Middle frontal gyrus (tissue), 1 donor: ENCODE measurements around the gene ABHD16B.
"Not testable (repeated sequence)": the region's sequence is repeated elsewhere in the genome, so short reads cannot be mapped to it uniquely, and the experiment has no call there.

Experiments
- DNase-seq: peaks from one replicate; pipeline ENCODE4 v3.0.0-alpha.2; 2015; ENCODE audit warnings: low spot score; ENCODE audit errors: extremely low spot score

The ABHD16B gene

GRCh38 chr20:63834491-63834880, 26.8 kb upstream of the ABHD16B start:
- DNase-seq: no peak

- no peak for DNase-seq
Observed at GRCh38 chr20:63835021-63835858, 26.1 kb upstream of the ABHD16B start.

GRCh38 chr20:63836458-63837344, 24.6 kb upstream of the ABHD16B start:
- DNase-seq: no peak

GRCh38 chr20:63837479-63837878, 23.8 kb upstream of the ABHD16B start:
- no peak for DNase-seq

DNA sequence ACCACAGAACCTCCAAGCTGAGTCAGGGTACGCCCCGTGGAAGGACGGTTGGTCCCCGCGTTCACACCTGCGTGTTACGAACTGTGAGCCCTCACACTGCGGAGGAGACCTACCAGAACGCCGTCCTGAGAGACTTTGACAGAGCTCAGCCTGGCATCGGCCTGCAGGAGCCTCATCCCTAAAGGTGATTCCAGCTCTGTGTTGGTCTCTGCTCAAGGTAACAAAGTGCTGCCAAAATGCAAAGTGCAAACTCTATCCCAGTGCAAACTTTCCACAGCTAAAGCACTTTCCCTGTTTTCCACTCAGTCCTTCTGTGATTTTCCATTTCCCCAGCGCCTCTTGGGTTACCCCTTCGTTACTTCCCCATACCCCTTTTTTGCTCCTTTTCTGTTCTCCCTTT, 21.7 kb upstream of the ABHD16B start:
- DNase-seq: no peak

- no peak for DNase-seq
Observed at GRCh38 chr20:63840405-63840828, 20.9 kb upstream of the ABHD16B start.

- no peak for DNase-seq
Observed at GRCh38 chr20:63842258-63842657, 19.0 kb upstream of the ABHD16B start.

GRCh38 chr20:63843222-63843621, 18.1 kb upstream of the ABHD16B start:
- no peak for DNase-seq

- no peak for DNase-seq
Observed at GRCh38 chr20:63843778-63844177, 17.5 kb upstream of the ABHD16B start.

- no peak for DNase-seq
Observed at GRCh38 chr20:63844511-63844991, 16.7 kb upstream of the ABHD16B start.

DNA sequence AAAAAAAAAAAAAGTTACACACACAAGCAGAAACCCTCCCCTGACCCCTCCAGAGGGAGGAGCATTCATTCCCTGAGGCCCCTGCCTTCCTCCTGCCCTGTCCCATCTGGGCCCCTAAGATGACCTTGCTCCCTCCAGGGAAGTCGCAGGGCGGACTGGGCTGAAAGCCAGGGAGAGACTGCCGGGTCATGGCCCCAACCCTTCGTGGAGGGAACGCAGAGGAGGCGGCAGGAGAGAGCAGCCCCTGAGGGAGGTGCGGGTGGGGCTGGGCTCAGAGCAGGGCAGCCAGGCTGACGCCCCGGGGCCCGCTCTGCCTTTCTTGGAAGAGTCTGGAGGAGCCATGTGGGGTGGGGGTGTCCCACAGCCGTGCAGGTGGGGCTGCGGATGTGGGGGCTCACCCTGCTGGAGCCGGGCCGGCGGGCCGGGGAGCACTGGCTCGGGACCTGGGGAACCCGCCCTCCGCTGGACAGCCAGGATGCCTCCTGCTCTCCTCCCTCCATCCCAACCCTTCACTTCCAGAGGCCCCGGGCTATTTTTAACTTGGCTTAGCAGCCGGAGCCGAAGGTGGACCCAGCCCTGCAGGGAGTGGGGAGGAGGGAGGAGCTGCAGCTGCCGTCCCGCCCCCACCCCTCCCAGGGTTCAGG, 15.0 kb upstream of the ABHD16B start:
- DNase-seq: no peak

GRCh38 chr20:63846888-63847236, 14.4 kb upstream of the ABHD16B start:
- no peak for DNase-seq

DNA sequence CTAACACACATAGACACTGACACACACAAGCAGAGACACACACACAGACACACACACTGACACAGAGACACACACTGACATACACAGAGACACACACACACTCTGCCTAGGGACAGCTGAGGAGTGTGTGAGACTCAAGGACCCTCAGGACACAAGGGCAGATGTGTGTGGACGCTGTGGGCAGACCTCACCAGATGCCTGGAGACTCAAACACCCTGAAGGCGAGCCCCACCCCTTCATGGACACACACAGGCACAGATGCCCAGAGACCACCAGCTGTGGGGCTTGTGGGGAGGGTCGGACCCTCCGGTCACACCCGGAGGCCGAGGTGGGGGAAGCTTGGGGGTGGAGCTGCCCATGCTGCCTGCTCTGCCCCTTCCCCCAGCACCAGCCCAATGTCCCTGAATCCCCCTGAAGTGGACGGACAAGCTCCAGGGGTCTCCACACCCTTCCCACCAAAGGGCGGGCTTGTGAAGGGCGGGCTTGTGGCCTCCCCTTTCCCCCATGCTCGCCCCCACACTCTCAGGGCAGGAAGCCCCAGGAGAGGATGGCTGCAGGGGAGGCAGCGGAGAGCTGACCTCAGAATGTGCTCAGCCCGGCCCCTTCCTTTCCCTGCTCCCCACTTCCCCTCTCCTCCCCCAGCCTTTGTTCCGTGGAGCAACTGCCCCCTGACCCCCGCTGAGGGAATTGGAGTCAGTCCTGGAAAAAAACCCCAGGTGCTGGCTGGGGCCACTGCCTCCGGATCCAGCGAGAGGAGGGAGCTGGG, 13.9 kb upstream of the ABHD16B start:
- DNase-seq: no peak

- DNase-seq: no peak
Observed at GRCh38 chr20:63848003-63848911, 13.0 kb upstream of the ABHD16B start.

GRCh38 chr20:63850689-63851547, 10.4 kb upstream of the ABHD16B start:
- DNase-seq: no peak

DNA sequence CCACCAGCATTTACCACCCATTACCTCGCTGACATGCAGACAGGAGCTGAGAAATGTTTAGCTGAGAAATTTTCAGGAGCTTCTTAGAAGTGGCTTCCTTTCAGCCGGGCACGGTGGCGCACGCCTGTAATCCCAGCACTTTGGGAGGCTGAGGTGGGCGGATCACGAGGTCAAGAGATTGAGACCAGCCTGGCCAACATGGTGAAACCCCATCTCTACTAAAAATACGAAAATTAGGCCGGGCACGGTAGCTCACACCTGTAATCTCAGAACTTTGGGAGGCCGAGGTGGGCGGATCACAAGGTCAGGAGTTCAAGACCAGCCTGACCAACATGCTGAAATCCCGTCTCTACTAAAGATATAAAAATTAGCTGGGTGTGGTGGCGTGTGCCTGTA, 9.8 kb upstream of the ABHD16B start:
- not testable (repeated sequence) for DNase-seq

DNA sequence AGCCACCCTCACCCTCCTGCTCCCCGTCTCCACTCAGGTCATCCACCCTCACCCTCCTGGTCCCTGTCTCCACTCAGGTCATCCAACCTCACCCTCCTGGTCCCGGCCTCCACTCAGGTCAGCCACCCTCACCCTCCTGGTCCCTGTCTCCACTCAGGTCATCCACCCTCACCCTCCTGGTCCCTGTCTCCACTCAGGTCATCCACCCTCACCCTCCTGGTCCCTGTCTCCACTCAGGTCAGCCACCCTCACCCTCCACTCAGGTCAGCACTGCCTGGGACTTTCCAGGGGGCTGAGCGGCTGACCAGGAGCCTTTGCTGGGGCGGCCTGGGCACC, 7.6 kb upstream of the ABHD16B start:
- not testable (repeated sequence) for DNase-seq

- no peak for DNase-seq
Observed at GRCh38 chr20:63854069-63854765, 7.1 kb upstream of the ABHD16B start.
